Measurements from ENCODE around the gene GPS2. TPM values are rescaled to one million over a fixed set of nuclear protein-coding genes. Genes with fewer than 3 reads are reported as not detected.

Gene GPS2
- total RNA-seq, 4 donors from 2014 or later, result 96.5 to 578 (median 150) TPM

DNA sequence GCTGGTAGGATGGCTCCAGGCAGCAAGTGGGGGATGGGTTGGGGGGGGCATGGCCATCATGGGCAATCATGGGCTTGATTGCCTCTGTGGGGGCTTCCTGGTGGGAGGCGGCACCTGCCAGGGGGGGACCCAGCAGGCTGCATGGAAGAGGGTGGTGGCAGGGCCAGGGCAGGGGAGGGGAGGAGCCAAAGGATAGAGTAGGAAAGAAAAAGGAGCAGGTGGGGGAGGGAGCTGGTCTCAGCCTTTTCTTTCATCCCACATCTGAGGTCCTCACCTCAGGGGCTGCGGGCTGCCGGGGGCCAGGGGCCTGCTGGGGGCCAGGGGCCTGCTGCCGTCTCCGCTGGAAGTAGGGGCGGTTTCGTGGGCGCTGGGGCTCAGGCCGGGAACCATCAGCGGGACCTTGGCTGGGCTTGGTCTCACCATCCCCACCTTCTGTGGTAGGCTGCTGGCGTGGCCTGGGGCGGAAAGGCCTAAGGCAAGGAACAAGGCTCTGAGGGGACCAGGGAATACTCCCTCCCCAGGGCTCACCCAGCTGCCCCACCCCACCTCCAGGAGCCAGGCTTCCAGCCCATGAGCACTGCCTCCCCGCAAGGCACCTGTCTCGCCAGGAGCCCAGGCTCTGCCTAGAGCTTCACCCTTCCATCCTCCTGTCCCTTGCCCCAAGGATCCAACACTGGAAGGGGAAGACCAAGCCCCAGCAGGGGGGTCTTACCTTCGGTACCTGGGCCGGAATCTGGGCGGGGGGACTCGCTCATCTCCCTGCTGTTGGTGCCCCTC lies 25.7 kb downstream of the GPS2 start:
- peaks cover 8 to 32% (median 25%) of the 10 kb centered on the region in 4 donors for H3K4me1 ChIP-seq
- no peaks in the 10 kb centered on the region for H3K9me3 ChIP-seq
- in situ Hi-C loops (cut with MboI; ENCODE audit: low pct_ligation_motif_present in 1 of 4, low pct_unique_long_range_greater_than_20kb in 1 of 4, low sequenced_read_pairs in 3 of 4), result loop anchor here in 2 of 4 donors (25.0 kb wide), 1 partner anchor 252 kb away; the partner anchor contains the start of genes SLC16A11 (in 2 of the 2) and SLC16A13 (in 2 of the 2)
- no peak for TF ChIP-seq POLR2AphosphoS5 (IDR thresholded peaks at IDR 0.05)
- TF ChIP-seq POLR2A (IDR thresholded peaks at IDR 0.05), result no peak
- no peak for TF ChIP-seq EP300 (IDR thresholded peaks at IDR 0.05; ENCODE audit: low read depth)
- TF ChIP-seq, protein P1, sequence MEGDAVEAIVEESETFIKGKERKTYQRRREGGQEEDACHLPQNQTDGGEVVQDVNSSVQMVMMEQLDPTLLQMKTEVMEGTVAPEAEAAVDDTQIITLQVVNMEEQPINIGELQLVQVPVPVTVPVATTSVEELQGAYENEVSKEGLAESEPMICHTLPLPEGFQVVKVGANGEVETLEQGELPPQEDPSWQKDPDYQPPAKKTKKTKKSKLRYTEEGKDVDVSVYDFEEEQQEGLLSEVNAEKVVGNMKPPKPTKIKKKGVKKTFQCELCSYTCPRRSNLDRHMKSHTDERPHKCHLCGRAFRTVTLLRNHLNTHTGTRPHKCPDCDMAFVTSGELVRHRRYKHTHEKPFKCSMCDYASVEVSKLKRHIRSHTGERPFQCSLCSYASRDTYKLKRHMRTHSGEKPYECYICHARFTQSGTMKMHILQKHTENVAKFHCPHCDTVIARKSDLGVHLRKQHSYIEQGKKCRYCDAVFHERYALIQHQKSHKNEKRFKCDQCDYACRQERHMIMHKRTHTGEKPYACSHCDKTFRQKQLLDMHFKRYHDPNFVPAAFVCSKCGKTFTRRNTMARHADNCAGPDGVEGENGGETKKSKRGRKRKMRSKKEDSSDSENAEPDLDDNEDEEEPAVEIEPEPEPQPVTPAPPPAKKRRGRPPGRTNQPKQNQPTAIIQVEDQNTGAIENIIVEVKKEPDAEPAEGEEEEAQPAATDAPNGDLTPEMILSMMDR (IDR thresholded peaks at IDR 0.05), result no peak
- H3K4me3 ChIP-seq, result no peak overlapping the region
- intact Hi-C loops (cut with DNase I; ENCODE audit: low total_unique reads), result no loop called here
- H3K36me3 ChIP-seq, result no peaks in the 10 kb centered on the region
- WGBS, 2 donors (ENCODE audit: low coverage in 1 of 2), result 68% methylated on average over 17 of the region's 18 CpGs; no CpG with 5 or more reads in 1 of the 2 donors
- no peak for DNase-seq
- peaks cover 14% of the 10 kb centered on the region for H3K27me3 ChIP-seq
- no peak overlapping the region for H3K27ac ChIP-seq

DNA sequence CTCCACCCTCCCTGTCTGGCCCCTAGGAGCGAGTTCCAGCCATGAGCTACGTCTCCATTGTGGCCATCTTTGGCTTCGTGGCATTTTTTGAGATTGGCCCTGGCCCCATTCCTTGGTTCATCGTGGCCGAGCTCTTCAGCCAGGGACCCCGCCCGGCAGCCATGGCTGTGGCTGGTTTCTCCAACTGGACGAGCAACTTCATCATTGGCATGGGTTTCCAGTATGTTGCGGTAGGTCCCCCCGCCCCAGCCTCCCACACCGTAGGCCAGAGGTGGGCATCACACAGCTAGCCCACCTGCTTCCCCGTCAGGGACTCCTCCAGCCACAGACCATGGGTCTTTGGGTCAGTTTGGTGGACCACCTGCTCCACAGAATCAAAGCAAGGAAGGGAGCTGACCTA lies 29.5 kb downstream of the GPS2 start:
- no peak for DNase-seq
- H3K4me3 ChIP-seq, result no peak overlapping the region
- H3K27me3 ChIP-seq, result no peaks in the 10 kb centered on the region
- H3K4me1 ChIP-seq, result peaks cover 10 to 27% (median 20%) of the 10 kb centered on the region in 4 donors
- no peaks in the 10 kb centered on the region for H3K9me3 ChIP-seq
- WGBS, 2 donors (ENCODE audit: low coverage in 1 of 2), result 88% methylated on average over 11 of the region's 12 CpGs; no CpG with 5 or more reads in 1 of the 2 donors
- H3K27ac ChIP-seq, result no peak overlapping the region
- in situ Hi-C loops (cut with MboI; ENCODE audit: low pct_ligation_motif_present in 1 of 4, low pct_unique_long_range_greater_than_20kb in 1 of 4, low sequenced_read_pairs in 3 of 4), result loop anchor here in 2 of 4 donors (25.0 kb wide), 1 partner anchor 248 kb away; the partner anchor contains the start of genes SLC16A11 (in 2 of the 2) and SLC16A13 (in 2 of the 2)
- TF ChIP-seq EP300 (IDR thresholded peaks at IDR 0.05; ENCODE audit: low read depth) (no peak), POLR2AphosphoS5 (IDR thresholded peaks at IDR 0.05) (no peak), POLR2A (IDR thresholded peaks at IDR 0.05) (no peak)
- TF ChIP-seq, protein P1 (IDR thresholded peaks at IDR 0.05), result no peak
- intact Hi-C loops (cut with DNase I; ENCODE audit: low total_unique reads), result no loop called here
- no peaks in the 10 kb centered on the region for H3K36me3 ChIP-seq

DNA sequence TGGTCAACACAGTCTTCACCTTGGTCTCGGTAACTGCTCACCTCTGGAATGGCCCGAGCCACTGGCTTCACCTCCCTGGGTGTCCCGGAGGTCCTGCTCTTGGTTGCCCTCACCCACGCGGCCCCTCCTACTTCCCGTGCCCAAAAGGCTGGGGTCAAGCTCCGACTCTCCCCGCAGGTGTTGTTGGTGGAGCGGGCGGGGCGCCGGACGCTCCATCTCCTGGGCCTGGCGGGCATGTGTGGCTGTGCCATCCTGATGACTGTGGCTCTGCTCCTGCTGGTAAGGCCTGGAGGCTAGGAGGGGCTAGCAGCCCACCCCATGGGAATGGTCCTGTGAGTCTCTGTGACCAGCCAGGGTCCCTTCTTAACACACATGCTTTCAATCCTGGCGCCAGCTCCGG lies 30.2 kb downstream of the GPS2 start:
- TF ChIP-seq, protein P1 (IDR thresholded peaks at IDR 0.05), result no peak
- TF ChIP-seq EP300 (IDR thresholded peaks at IDR 0.05; ENCODE audit: low read depth) (no peak), POLR2AphosphoS5 (IDR thresholded peaks at IDR 0.05) (no peak), POLR2A (IDR thresholded peaks at IDR 0.05) (no peak)
- WGBS, 2 donors (ENCODE audit: low coverage in 1 of 2), result 94% methylated on average over 16 of the region's 16 CpGs; no CpG with 5 or more reads in 1 of the 2 donors
- Histone ChIP-seq H3K27ac (peak overlapping the region in 1 of 4 donors; percentile 84), H3K36me3 (no peaks in the 10 kb centered on the region), H3K4me3 (no peak overlapping the region), H3K27me3 (no peaks in the 10 kb centered on the region), H3K9me3 (no peaks in the 10 kb centered on the region), H3K4me1 (peaks cover 12 to 33% (median 27%) of the 10 kb centered on the region in 4 donors)
- DNase-seq, result no peak
- in situ Hi-C loops (cut with MboI; ENCODE audit: low pct_ligation_motif_present in 1 of 4, low pct_unique_long_range_greater_than_20kb in 1 of 4, low sequenced_read_pairs in 3 of 4) (loop anchor here in 2 of 4 donors (25.0 kb wide), 1 partner anchor 248 kb away; the partner anchor contains the start of genes SLC16A11 (in 2 of the 2) and SLC16A13 (in 2 of the 2)), intact Hi-C loops (cut with DNase I; ENCODE audit: low total_unique reads) (no loop called here)

DNA sequence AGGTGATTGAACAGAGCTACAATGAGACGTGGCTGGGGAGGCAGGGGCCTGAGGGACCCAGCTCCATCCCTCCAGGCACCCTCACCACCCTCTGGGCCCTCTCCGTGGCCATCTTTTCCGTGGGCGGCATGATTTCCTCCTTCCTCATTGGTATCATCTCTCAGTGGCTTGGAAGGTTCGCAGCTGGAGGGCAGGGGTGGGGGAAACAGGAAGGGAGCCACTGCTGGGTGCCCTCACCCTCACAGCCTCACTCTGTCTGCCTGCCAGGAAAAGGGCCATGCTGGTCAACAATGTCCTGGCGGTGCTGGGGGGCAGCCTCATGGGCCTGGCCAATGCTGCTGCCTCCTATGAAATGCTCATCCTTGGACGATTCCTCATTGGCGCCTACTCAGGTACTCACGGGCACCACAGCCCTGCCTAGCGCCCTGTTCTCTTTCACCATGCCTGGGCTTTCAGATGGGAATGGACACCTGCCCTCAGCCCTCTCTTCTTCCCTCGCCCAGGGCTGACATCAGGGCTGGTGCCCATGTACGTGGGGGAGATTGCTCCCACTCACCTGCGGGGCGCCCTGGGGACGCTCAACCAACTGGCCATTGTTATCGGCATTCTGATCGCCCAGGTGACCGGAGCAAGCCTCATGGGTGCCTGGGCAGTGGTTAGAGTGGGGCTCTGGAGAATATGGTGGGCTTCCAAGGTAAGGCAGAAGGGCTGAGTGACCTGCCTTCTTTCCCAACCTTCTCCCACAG lies 31.5 kb downstream of the GPS2 start:
- intact Hi-C loops (cut with DNase I; ENCODE audit: low total_unique reads) (no loop called here), in situ Hi-C loops (cut with MboI; ENCODE audit: low pct_ligation_motif_present in 1 of 4, low pct_unique_long_range_greater_than_20kb in 1 of 4, low sequenced_read_pairs in 3 of 4) (loop anchor here in 2 of 4 donors (25.0 kb wide), 1 partner anchor 246 kb away; the partner anchor contains the start of genes SLC16A11 (in 2 of the 2) and SLC16A13 (in 2 of the 2))
- no peaks in the 10 kb centered on the region for H3K9me3 ChIP-seq
- H3K27me3 ChIP-seq, result no peaks in the 10 kb centered on the region
- peak overlapping the region; percentile 84 to 89 (median 86) for H3K27ac ChIP-seq
- no peak overlapping the region for H3K4me3 ChIP-seq
- H3K4me1 ChIP-seq, result peaks cover 12 to 42% (median 33%) of the 10 kb centered on the region in 4 donors
- WGBS, 2 donors (ENCODE audit: low coverage in 1 of 2), result 81 to 100% methylated on average over 1 to 18 of the region's 18 CpGs
- TF ChIP-seq POLR2A (IDR thresholded peaks at IDR 0.05) (no peak), POLR2AphosphoS5 (IDR thresholded peaks at IDR 0.05) (no peak), EP300 (IDR thresholded peaks at IDR 0.05; ENCODE audit: low read depth) (no peak)
- TF ChIP-seq, protein P1 (IDR thresholded peaks at IDR 0.05), result no peak
- no peak for DNase-seq
- no peaks in the 10 kb centered on the region for H3K36me3 ChIP-seq
